WTC11 (cell line): ENCODE results near the gene CELSR3. TPM values are rescaled to one million over a fixed set of nuclear protein-coding genes. Genes with fewer than 3 reads are reported as not detected.
A peak's percentile ranks its signal among the peaks of the same experiment; 100 is the strongest.

Experiments
- ATAC-seq: fragments of 200-7000 bp; cut with Tn5 transposase; 2 replicates; pipeline ENCODE4 v1.10.0; 2021; ENCODE audit warnings: mild to moderate bottlenecking, moderate library complexity
- CTCF ChIA-PET: fragments of 300-600 bp; sonication (Branson Sonifier 250); formaldehyde crosslinking; loops from one replicate; lab custom pipeline; 2021; ENCODE audit warnings: antibody characterized with exemption; lab: Charles Lee
- POLR2A ChIA-PET: fragments of 350-600 bp; sonication (Branson Sonifier 250); formaldehyde crosslinking; loops from one replicate; lab custom pipeline; 2021; ENCODE audit warnings: antibody characterized with exemption; lab: Charles Lee
- DNase-seq: peaks from one replicate; pipeline ENCODE4 v3.0.0; 2021; ENCODE audit warnings: low spot score
- H3K27ac Mint-ChIP-seq: 2 replicates; pipeline ENCODE4 v1.8.0; 2021; ENCODE audit warnings: mixed read lengths
- H3K27me3 Mint-ChIP-seq: 2 replicates; pipeline ENCODE4 v1.8.0; 2021; ENCODE audit warnings: low read depth, mild to moderate bottlenecking, moderate library complexity, mixed read lengths
- H3K36me3 Mint-ChIP-seq: 2 replicates; pipeline ENCODE4 v1.8.0; 2021; ENCODE audit warnings: mixed read lengths
- H3K4me1 Mint-ChIP-seq: 2 replicates; pipeline ENCODE4 v1.8.0; 2022; ENCODE audit warnings: mixed read lengths
- H3K4me3 Mint-ChIP-seq: 2 replicates; pipeline ENCODE4 v1.8.0; 2021; ENCODE audit warnings: mild to moderate bottlenecking, moderate library complexity, mixed read lengths
- H3K9me3 Mint-ChIP-seq: 2 replicates; pipeline ENCODE4 v1.8.0; 2021; ENCODE audit warnings: mixed read lengths
- CREM ChIP-seq: sonication (generic); formaldehyde crosslinking; IDR thresholded peaks from 2 replicates; pipeline ENCODE4 v1.8.1; 2022; ENCODE audit warnings: mild to moderate bottlenecking, missing genetic modification reagents, moderate library complexity
- GABPB1 ChIP-seq: sonication (generic); formaldehyde crosslinking; IDR thresholded peaks from 2 replicates; pipeline ENCODE4 v1.8.1; 2023; ENCODE audit warnings: mild to moderate bottlenecking, missing genetic modification reagents
- HMGXB4 ChIP-seq: sonication (generic); formaldehyde crosslinking; IDR thresholded peaks from 2 replicates; pipeline ENCODE4 v1.8.1; 2023; ENCODE audit warnings: mild to moderate bottlenecking, moderate library complexity, missing genetic modification reagents
- IRF2 ChIP-seq: sonication (generic); formaldehyde crosslinking; IDR thresholded peaks from 2 replicates; pipeline ENCODE4 v1.8.0; 2022; ENCODE audit warnings: low read depth, missing genetic modification reagents, borderline replicate concordance
- JUN ChIP-seq: sonication (generic); formaldehyde crosslinking; IDR thresholded peaks from 2 replicates; pipeline ENCODE4 v1.8.0; 2023; ENCODE audit warnings: mild to moderate bottlenecking, missing genetic modification reagents
- MAX ChIP-seq: sonication (generic); formaldehyde crosslinking; IDR thresholded peaks from 2 replicates; pipeline ENCODE4 v1.8.0; 2022; ENCODE audit warnings: mild to moderate bottlenecking, missing genetic modification reagents
- MXD4 ChIP-seq: fragments of 250-450 bp; sonication (Bioruptor Pico); IDR thresholded peaks from 2 replicates; pipeline ENCODE4 v1.8.0; 2021; ENCODE audit warnings: mild to moderate bottlenecking, moderate library complexity, borderline replicate concordance
- OVOL2 ChIP-seq: fragments of 250-450 bp; sonication (Bioruptor Pico); IDR thresholded peaks from 2 replicates; pipeline ENCODE4 v1.9.0; 2021; ENCODE audit warnings: mild to moderate bottlenecking, borderline replicate concordance
- PRDM15 ChIP-seq: sonication (generic); formaldehyde crosslinking; IDR thresholded peaks from 2 replicates; pipeline ENCODE4 v1.8.0; 2022; ENCODE audit warnings: missing genetic modification reagents
- PREB ChIP-seq: sonication (generic); formaldehyde crosslinking; IDR thresholded peaks from 2 replicates; pipeline ENCODE4 v1.8.1; 2022; ENCODE audit warnings: mild to moderate bottlenecking, missing genetic modification reagents, moderate library complexity, borderline replicate concordance
- RORB ChIP-seq: fragments of 250-450 bp; sonication (Bioruptor Pico); IDR thresholded peaks from 2 replicates; pipeline ENCODE4 v1.9.0; 2021; ENCODE audit warnings: mild to moderate bottlenecking
- SOX15 ChIP-seq: fragments of 250-450 bp; sonication (Bioruptor Pico); IDR thresholded peaks from 2 replicates; pipeline ENCODE4 v1.9.0; 2021; ENCODE audit warnings: mild to moderate bottlenecking
- TCF7 ChIP-seq: sonication (generic); formaldehyde crosslinking; IDR thresholded peaks from 2 replicates; pipeline ENCODE4 v1.8.0; 2022; ENCODE audit warnings: mild to moderate bottlenecking, low read depth, missing genetic modification reagents, moderate library complexity
- TEAD1 ChIP-seq: sonication (generic); formaldehyde crosslinking; IDR thresholded peaks from 2 replicates; pipeline ENCODE4 v1.8.0; 2022; ENCODE audit warnings: mild to moderate bottlenecking, missing genetic modification reagents
- TEAD4 ChIP-seq: sonication (generic); formaldehyde crosslinking; IDR thresholded peaks from 2 replicates; pipeline ENCODE4 v1.8.0; 2022; ENCODE audit warnings: mild to moderate bottlenecking, missing genetic modification reagents
- total RNA-seq: library from RNA; stranded (reverse); gene quantifications from 3 replicates; pipeline ENCODE4 v1.2.3, GENCODE V29; 2021
- TF ChIP-seq, protein P1 (sequence below): fragments of 250-450 bp; sonication (Bioruptor Pico); IDR thresholded peaks from 2 replicates; pipeline ENCODE4 v1.9.0; 2021; ENCODE audit warnings: mild to moderate bottlenecking
- TF ChIP-seq, protein P2 (sequence below): sonication (generic); formaldehyde crosslinking; IDR thresholded peaks from 2 replicates; pipeline ENCODE4 v1.8.1; 2023; ENCODE audit warnings: mild to moderate bottlenecking, missing genetic modification reagents, moderate library complexity
- TF ChIP-seq, protein P3 (sequence below): sonication (generic); formaldehyde crosslinking; IDR thresholded peaks from 2 replicates; pipeline ENCODE4 v1.8.1; 2022; ENCODE audit warnings: low read depth, missing genetic modification reagents, borderline replicate concordance

Gene CELSR3
- total RNA-seq, 1 experiment from 2014 or later: 27.9 TPM

- CTCF ChIA-PET: interaction anchor here (1.4 kb wide), 1 partner anchor 41 kb away, joined by 4 read pairs; the partner anchor contains the start of gene SLC26A6
- H3K4me1 Mint-ChIP-seq: peaks cover 16% of the 10 kb centered on the region
- ATAC-seq: peak; percentile 5; the same call in 1 of the 2 replicates
- POLR2A ChIA-PET: no interaction called here
- peaks cover 18% of the 10 kb centered on the region for H3K36me3 Mint-ChIP-seq
- TF ChIP-seq TEAD1 (CRISPR knock-in tag): no peak
- H3K4me3 Mint-ChIP-seq: peak overlapping the region; percentile 43
- no peak for DNase-seq
- H3K27me3 Mint-ChIP-seq: no peaks in the 10 kb centered on the region; the same call in 1 of the 2 replicates
- no peaks in the 10 kb centered on the region for H3K9me3 Mint-ChIP-seq
- no peak overlapping the region for H3K27ac Mint-ChIP-seq
Observed at GRCh38 chr3:48594417-48595049, 68.2 kb downstream of the CELSR3 start.

GRCh38 chr3:48593337-48593736, 69.3 kb downstream of the CELSR3 start:
- peaks cover 19% of the 10 kb centered on the region for H3K4me1 Mint-ChIP-seq
- H3K27ac Mint-ChIP-seq: no peak overlapping the region
- DNase-seq (no peak), ATAC-seq (no peak)
- no peaks in the 10 kb centered on the region; the same call in 1 of the 2 replicates for H3K27me3 Mint-ChIP-seq
- peaks cover 9% of the 10 kb centered on the region for H3K36me3 Mint-ChIP-seq
- POLR2A ChIA-PET: no interaction called here
- TF ChIP-seq OVOL2 (CRISPR knock-in tag): no peak
- TF ChIP-seq, protein P1, sequence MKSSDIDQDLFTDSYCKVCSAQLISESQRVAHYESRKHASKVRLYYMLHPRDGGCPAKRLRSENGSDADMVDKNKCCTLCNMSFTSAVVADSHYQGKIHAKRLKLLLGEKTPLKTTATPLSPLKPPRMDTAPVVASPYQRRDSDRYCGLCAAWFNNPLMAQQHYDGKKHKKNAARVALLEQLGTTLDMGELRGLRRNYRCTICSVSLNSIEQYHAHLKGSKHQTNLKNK (CRISPR knock-in tag): no peak
- no peak for TF ChIP-seq HMGXB4 (CRISPR knock-in tag)
- TF ChIP-seq PREB (CRISPR knock-in tag): no peak
- TF ChIP-seq, protein P2, sequence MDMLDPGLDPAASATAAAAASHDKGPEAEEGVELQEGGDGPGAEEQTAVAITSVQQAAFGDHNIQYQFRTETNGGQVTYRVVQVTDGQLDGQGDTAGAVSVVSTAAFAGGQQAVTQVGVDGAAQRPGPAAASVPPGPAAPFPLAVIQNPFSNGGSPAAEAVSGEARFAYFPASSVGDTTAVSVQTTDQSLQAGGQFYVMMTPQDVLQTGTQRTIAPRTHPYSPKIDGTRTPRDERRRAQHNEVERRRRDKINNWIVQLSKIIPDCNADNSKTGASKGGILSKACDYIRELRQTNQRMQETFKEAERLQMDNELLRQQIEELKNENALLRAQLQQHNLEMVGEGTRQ (CRISPR knock-in tag): no peak
- no peak for TF ChIP-seq RORB (CRISPR knock-in tag)
- TF ChIP-seq MXD4 (CRISPR knock-in tag): no peak
- TF ChIP-seq CREM (CRISPR knock-in tag): no peak
- no peak for TF ChIP-seq GABPB1 (CRISPR knock-in tag)
- TF ChIP-seq, protein P3, sequence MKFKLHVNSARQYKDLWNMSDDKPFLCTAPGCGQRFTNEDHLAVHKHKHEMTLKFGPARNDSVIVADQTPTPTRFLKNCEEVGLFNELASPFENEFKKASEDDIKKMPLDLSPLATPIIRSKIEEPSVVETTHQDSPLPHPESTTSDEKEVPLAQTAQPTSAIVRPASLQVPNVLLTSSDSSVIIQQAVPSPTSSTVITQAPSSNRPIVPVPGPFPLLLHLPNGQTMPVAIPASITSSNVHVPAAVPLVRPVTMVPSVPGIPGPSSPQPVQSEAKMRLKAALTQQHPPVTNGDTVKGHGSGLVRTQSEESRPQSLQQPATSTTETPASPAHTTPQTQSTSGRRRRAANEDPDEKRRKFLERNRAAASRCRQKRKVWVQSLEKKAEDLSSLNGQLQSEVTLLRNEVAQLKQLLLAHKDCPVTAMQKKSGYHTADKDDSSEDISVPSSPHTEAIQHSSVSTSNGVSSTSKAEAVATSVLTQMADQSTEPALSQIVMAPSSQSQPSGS (CRISPR knock-in tag): no peak
- CTCF ChIA-PET: interaction anchor here (1.5 kb wide), 1 partner anchor 157 kb away, joined by 3 read pairs; no protein-coding TSS in a partner anchor
- H3K4me3 Mint-ChIP-seq: no peak overlapping the region
- H3K9me3 Mint-ChIP-seq: no peaks in the 10 kb centered on the region

- Mint-ChIP-seq H3K36me3 (peaks cover 4% of the 10 kb centered on the region; the same call in 1 of the 2 replicates), H3K9me3 (no peaks in the 10 kb centered on the region), H3K27ac (no peak overlapping the region), H3K4me3 (no peak overlapping the region), H3K4me1 (peaks cover 23% of the 10 kb centered on the region), H3K27me3 (no peaks in the 10 kb centered on the region; the same call in 1 of the 2 replicates)
- DNase-seq (no peak), ATAC-seq (no peak)
- CTCF ChIA-PET: interaction anchor here (1.5 kb wide), 1 partner anchor 157 kb away, joined by 3 read pairs; no protein-coding TSS in a partner anchor
- POLR2A ChIA-PET: no interaction called here
- TF ChIP-seq PRDM15 (CRISPR knock-in tag): no peak
- TF ChIP-seq SOX15 (CRISPR knock-in tag): no peak
- TF ChIP-seq IRF2 (CRISPR knock-in tag): no peak
- TF ChIP-seq TEAD4 (CRISPR knock-in tag): no peak
- TF ChIP-seq, protein P3 (CRISPR knock-in tag): no peak
- TF ChIP-seq TCF7 (CRISPR knock-in tag): no peak
- TF ChIP-seq JUN (CRISPR knock-in tag): no peak
- no peak for TF ChIP-seq MAX (CRISPR knock-in tag)
Observed at GRCh38 chr3:48592519-48593087, 70.1 kb downstream of the CELSR3 start.
